Measurements from ENCODE around the gene SYNDIG1.

SYNDIG1 gene

GRCh38 chr20:24487648-24488047, 18.2 kb downstream of the SYNDIG1 start:
- DNase-seq (ENCODE audit: low spot score in 2 of 2), result no peak
- in situ Hi-C loops (cut with MboI; ENCODE audit: low sequenced_read_pairs), result no loop called here
- Histone ChIP-seq H3K9me3 (no peaks in the 10 kb centered on the region), H3K36me3 (replicated peaks) (no peaks in the 10 kb centered on the region), H3K4me1 (no peaks in the 10 kb centered on the region), H3K4me3 (no peak overlapping the region), H3K27me3 (ENCODE audit: low read depth) (no peaks in the 10 kb centered on the region)

- H3K27me3 ChIP-seq (ENCODE audit: low read depth), result no peaks in the 10 kb centered on the region
- no peak overlapping the region for H3K4me3 ChIP-seq
- no peak for DNase-seq (ENCODE audit: low spot score in 2 of 2)
- no peaks in the 10 kb centered on the region for H3K4me1 ChIP-seq
- no peaks in the 10 kb centered on the region for H3K9me3 ChIP-seq
- in situ Hi-C loops (cut with MboI; ENCODE audit: low sequenced_read_pairs), result no loop called here
- no peaks in the 10 kb centered on the region for H3K36me3 ChIP-seq (replicated peaks)
Observed at GRCh38 chr20:24488064-24488799, 18.8 kb downstream of the SYNDIG1 start.

- DNase-seq (ENCODE audit: low spot score in 2 of 2), result no peak
- Histone ChIP-seq H3K4me3 (no peak overlapping the region), H3K36me3 (replicated peaks) (no peaks in the 10 kb centered on the region), H3K9me3 (no peaks in the 10 kb centered on the region), H3K4me1 (no peaks in the 10 kb centered on the region), H3K27me3 (ENCODE audit: low read depth) (no peaks in the 10 kb centered on the region)
- in situ Hi-C loops (cut with MboI; ENCODE audit: low sequenced_read_pairs), result no loop called here
Observed at GRCh38 chr20:24488800-24489175, 19.4 kb downstream of the SYNDIG1 start.

GRCh38 chr20:24489193-24489592, 19.8 kb downstream of the SYNDIG1 start:
- H3K27me3 ChIP-seq (ENCODE audit: low read depth), result no peaks in the 10 kb centered on the region
- in situ Hi-C loops (cut with MboI; ENCODE audit: low sequenced_read_pairs), result no loop called here
- no peak for DNase-seq (ENCODE audit: low spot score in 2 of 2)
- no peaks in the 10 kb centered on the region for H3K9me3 ChIP-seq
- H3K4me1 ChIP-seq, result no peaks in the 10 kb centered on the region
- H3K36me3 ChIP-seq (replicated peaks), result no peaks in the 10 kb centered on the region
- H3K4me3 ChIP-seq, result no peak overlapping the region

- Histone ChIP-seq H3K4me3 (no peak overlapping the region), H3K36me3 (replicated peaks) (no peaks in the 10 kb centered on the region), H3K4me1 (no peaks in the 10 kb centered on the region), H3K9me3 (no peaks in the 10 kb centered on the region), H3K27me3 (ENCODE audit: low read depth) (no peaks in the 10 kb centered on the region)
- in situ Hi-C loops (cut with MboI; ENCODE audit: low sequenced_read_pairs), result no loop called here
- DNase-seq (ENCODE audit: low spot score in 2 of 2), result no peak
Observed at GRCh38 chr20:24489631-24490260, 20.3 kb downstream of the SYNDIG1 start.

GRCh38 chr20:24490598-24490997, 21.2 kb downstream of the SYNDIG1 start:
- no peak overlapping the region for H3K4me3 ChIP-seq
- no peaks in the 10 kb centered on the region for H3K9me3 ChIP-seq
- H3K4me1 ChIP-seq, result no peaks in the 10 kb centered on the region
- no peaks in the 10 kb centered on the region for H3K36me3 ChIP-seq (replicated peaks)
- no peaks in the 10 kb centered on the region for H3K27me3 ChIP-seq (ENCODE audit: low read depth)
- in situ Hi-C loops (cut with MboI; ENCODE audit: low sequenced_read_pairs), result no loop called here
- no peak for DNase-seq (ENCODE audit: low spot score in 2 of 2)

- no peak for DNase-seq (ENCODE audit: low spot score in 2 of 2)
- H3K9me3 ChIP-seq, result no peaks in the 10 kb centered on the region
- no peak overlapping the region for H3K4me3 ChIP-seq
- H3K27me3 ChIP-seq (ENCODE audit: low read depth), result no peaks in the 10 kb centered on the region
- in situ Hi-C loops (cut with MboI; ENCODE audit: low sequenced_read_pairs), result no loop called here
- H3K36me3 ChIP-seq (replicated peaks), result no peaks in the 10 kb centered on the region
- no peaks in the 10 kb centered on the region for H3K4me1 ChIP-seq
Observed at GRCh38 chr20:24491041-24491756, 21.8 kb downstream of the SYNDIG1 start.

- no peaks in the 10 kb centered on the region for H3K36me3 ChIP-seq (replicated peaks)
- H3K27me3 ChIP-seq (ENCODE audit: low read depth), result no peaks in the 10 kb centered on the region
- H3K4me3 ChIP-seq, result no peak overlapping the region
- in situ Hi-C loops (cut with MboI; ENCODE audit: low sequenced_read_pairs), result no loop called here
- no peaks in the 10 kb centered on the region for H3K4me1 ChIP-seq
- no peaks in the 10 kb centered on the region for H3K9me3 ChIP-seq
- no peak for DNase-seq (ENCODE audit: low spot score in 2 of 2)
Observed at GRCh38 chr20:24492031-24492607, 22.7 kb downstream of the SYNDIG1 start.

- Histone ChIP-seq H3K27me3 (ENCODE audit: low read depth) (no peaks in the 10 kb centered on the region), H3K4me3 (no peak overlapping the region), H3K36me3 (replicated peaks) (no peaks in the 10 kb centered on the region), H3K9me3 (no peaks in the 10 kb centered on the region), H3K4me1 (no peaks in the 10 kb centered on the region)
- no peak for DNase-seq (ENCODE audit: low spot score in 2 of 2)
- in situ Hi-C loops (cut with MboI; ENCODE audit: low sequenced_read_pairs), result no loop called here
Observed at GRCh38 chr20:24492698-24493097, 23.3 kb downstream of the SYNDIG1 start.

GRCh38 chr20:24493181-24493580, 23.8 kb downstream of the SYNDIG1 start:
- in situ Hi-C loops (cut with MboI; ENCODE audit: low sequenced_read_pairs), result no loop called here
- no peaks in the 10 kb centered on the region for H3K9me3 ChIP-seq
- DNase-seq (ENCODE audit: low spot score in 2 of 2), result no peak
- H3K27me3 ChIP-seq (ENCODE audit: low read depth), result no peaks in the 10 kb centered on the region
- no peaks in the 10 kb centered on the region for H3K4me1 ChIP-seq
- H3K36me3 ChIP-seq (replicated peaks), result no peaks in the 10 kb centered on the region
- H3K4me3 ChIP-seq, result no peak overlapping the region

- no peak for DNase-seq (ENCODE audit: low spot score in 2 of 2)
- no peaks in the 10 kb centered on the region for H3K9me3 ChIP-seq
- in situ Hi-C loops (cut with MboI; ENCODE audit: low sequenced_read_pairs), result no loop called here
- no peaks in the 10 kb centered on the region for H3K4me1 ChIP-seq
- H3K36me3 ChIP-seq (replicated peaks), result no peaks in the 10 kb centered on the region
- H3K27me3 ChIP-seq (ENCODE audit: low read depth), result no peaks in the 10 kb centered on the region
- no peak overlapping the region for H3K4me3 ChIP-seq
Observed at GRCh38 chr20:24493661-24494459, 24.4 kb downstream of the SYNDIG1 start.

GRCh38 chr20:24494460-24494920, 25.1 kb downstream of the SYNDIG1 start:
- DNase-seq (ENCODE audit: low spot score in 2 of 2), result no peak
- no peaks in the 10 kb centered on the region for H3K4me1 ChIP-seq
- in situ Hi-C loops (cut with MboI; ENCODE audit: low sequenced_read_pairs), result no loop called here
- H3K27me3 ChIP-seq (ENCODE audit: low read depth), result no peaks in the 10 kb centered on the region
- H3K4me3 ChIP-seq, result no peak overlapping the region
- H3K9me3 ChIP-seq, result no peaks in the 10 kb centered on the region
- H3K36me3 ChIP-seq (replicated peaks), result no peaks in the 10 kb centered on the region

- no peak for DNase-seq (ENCODE audit: low spot score in 2 of 2)
- Histone ChIP-seq H3K27me3 (ENCODE audit: low read depth) (no peaks in the 10 kb centered on the region), H3K9me3 (no peaks in the 10 kb centered on the region), H3K4me1 (no peaks in the 10 kb centered on the region), H3K4me3 (no peak overlapping the region), H3K36me3 (replicated peaks) (no peaks in the 10 kb centered on the region)
- in situ Hi-C loops (cut with MboI; ENCODE audit: low sequenced_read_pairs), result no loop called here
Observed at GRCh38 chr20:24495266-24495665, 25.8 kb downstream of the SYNDIG1 start.
